Fibroblast of villous mesenchyme (primary cell): ENCODE measurements around the gene CPT2. TPM values are rescaled to one million over a fixed set of nuclear protein-coding genes. Genes with fewer than 3 reads are reported as not detected.

Experiments
- DNase-seq: peaks from one replicate; pipeline ENCODE4 v3.0.0-alpha.2; 2010; ENCODE audit warnings: low read depth
- H3K4me3 ChIP-seq: 2 replicates; pipeline ENCODE4 v1.5.1; 2011; ENCODE audit warnings: low read depth, mild to moderate bottlenecking, low read length
- total RNA-seq: library from RNA; depleted of rRNA; stranded (reverse); fragments of >200 nt; gene quantifications from 2 replicates; pipeline ENCODE4 v1.2.3, GENCODE V29; 2012
- TF ChIP-seq, protein P1 (sequence below): IDR thresholded peaks from 2 replicates; pipeline ENCODE4 v1.5.1; 2012; ENCODE audit warnings: low read depth, mild to moderate bottlenecking, low read length; ENCODE audit not compliant: insufficient read depth

Gene CPT2
- total RNA-seq, 1 donor = 19.0 TPM

GRCh38 chr1:53259932-53260331, 63.3 kb downstream of the CPT2 start:
- TF ChIP-seq, protein P1, sequence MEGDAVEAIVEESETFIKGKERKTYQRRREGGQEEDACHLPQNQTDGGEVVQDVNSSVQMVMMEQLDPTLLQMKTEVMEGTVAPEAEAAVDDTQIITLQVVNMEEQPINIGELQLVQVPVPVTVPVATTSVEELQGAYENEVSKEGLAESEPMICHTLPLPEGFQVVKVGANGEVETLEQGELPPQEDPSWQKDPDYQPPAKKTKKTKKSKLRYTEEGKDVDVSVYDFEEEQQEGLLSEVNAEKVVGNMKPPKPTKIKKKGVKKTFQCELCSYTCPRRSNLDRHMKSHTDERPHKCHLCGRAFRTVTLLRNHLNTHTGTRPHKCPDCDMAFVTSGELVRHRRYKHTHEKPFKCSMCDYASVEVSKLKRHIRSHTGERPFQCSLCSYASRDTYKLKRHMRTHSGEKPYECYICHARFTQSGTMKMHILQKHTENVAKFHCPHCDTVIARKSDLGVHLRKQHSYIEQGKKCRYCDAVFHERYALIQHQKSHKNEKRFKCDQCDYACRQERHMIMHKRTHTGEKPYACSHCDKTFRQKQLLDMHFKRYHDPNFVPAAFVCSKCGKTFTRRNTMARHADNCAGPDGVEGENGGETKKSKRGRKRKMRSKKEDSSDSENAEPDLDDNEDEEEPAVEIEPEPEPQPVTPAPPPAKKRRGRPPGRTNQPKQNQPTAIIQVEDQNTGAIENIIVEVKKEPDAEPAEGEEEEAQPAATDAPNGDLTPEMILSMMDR = no peak
- no peak for DNase-seq
- no peak overlapping the region for H3K4me3 ChIP-seq

- H3K4me3 ChIP-seq = no peak overlapping the region
- TF ChIP-seq, protein P1 = no peak
- no peak for DNase-seq
These were observed 64.1 kb downstream of the CPT2 start for GRCh38 chr1:53260631-53261247.

DNA sequence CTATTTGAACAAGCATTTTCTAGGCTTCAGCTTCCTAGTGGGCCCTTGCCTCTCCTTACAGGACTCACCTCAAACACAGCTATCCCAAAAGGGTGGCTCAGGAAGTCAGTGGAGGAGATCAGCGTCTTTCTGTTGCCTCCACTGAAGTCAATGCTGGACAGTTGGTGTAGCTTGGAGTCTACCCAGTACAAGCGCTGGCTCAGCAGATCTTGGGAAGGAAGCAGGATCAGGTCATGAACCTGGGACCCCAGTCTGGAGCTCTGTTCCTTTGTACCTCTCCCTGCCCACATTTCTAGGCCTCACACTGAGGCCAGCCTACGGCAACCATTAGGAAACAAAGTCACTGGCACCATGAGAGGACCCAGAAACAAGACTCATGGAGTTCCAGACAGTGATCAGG, 65.4 kb downstream of the CPT2 start:
- TF ChIP-seq, protein P1 = no peak
- H3K4me3 ChIP-seq = no peak overlapping the region
- DNase-seq = no peak

Other genes with a start within 250 kb of the CPT2 start
- gene PODN, start 134.6 kb upstream of the CPT2 start, total RNA-seq = 8.7 and 9.1 TPM in 2 replicates
- gene SLC1A7, start 54.2 kb upstream of the CPT2 start, total RNA-seq = under 0.01 TPM in 2 replicates
- 39.7 and 41.6 TPM in 2 replicates for gene CZIB, start 23.8 kb downstream of the CPT2 start, total RNA-seq
- 22.2 and 30.2 TPM in 2 replicates for gene MAGOH, start 41.7 kb downstream of the CPT2 start, total RNA-seq
- 27.6 and 34.8 TPM in 2 replicates for gene LRP8, start 131.2 kb downstream of the CPT2 start, total RNA-seq